HEK293 (cell line): ENCODE results near the gene TOMM40.

Experiments used
- BCL11A ChIP-seq: fragments of 450-650 bp; formaldehyde crosslinking; IDR thresholded peaks from 2 replicates; pipeline ENCODE4 v1.5.1; 2016; ENCODE audit warnings: low read depth, missing biosample characterization, missing genetic modification characterization
- GLI2 ChIP-seq: fragments of 450-650 bp; formaldehyde crosslinking; IDR thresholded peaks from 2 replicates; pipeline ENCODE4; 2017; ENCODE audit warnings: missing biosample characterization, missing genetic modification characterization, low read depth, borderline replicate concordance
- INSM2 ChIP-seq: fragments of 450-650 bp; formaldehyde crosslinking; IDR thresholded peaks from 2 replicates; pipeline ENCODE4 v1.5.1; 2016; ENCODE audit warnings: missing biosample characterization, missing genetic modification characterization
- KLF17 ChIP-seq: fragments of 450-650 bp; formaldehyde crosslinking; IDR thresholded peaks from 2 replicates; pipeline ENCODE4 v1.5.1; 2016; ENCODE audit warnings: missing biosample characterization, missing genetic modification characterization
- KLF7 ChIP-seq: fragments of 450-650 bp; formaldehyde crosslinking; IDR thresholded peaks from 2 replicates; pipeline ENCODE4 v1.5.1; 2016; ENCODE audit warnings: missing biosample characterization, missing genetic modification characterization, borderline replicate concordance
- MZF1 ChIP-seq: fragments of 450-650 bp; formaldehyde crosslinking; IDR thresholded peaks from 2 replicates; pipeline ENCODE4 v1.5.1; 2017; ENCODE audit warnings: missing biosample characterization, missing genetic modification characterization, borderline replicate concordance
- OVOL3 ChIP-seq: fragments of 450-650 bp; formaldehyde crosslinking; IDR thresholded peaks from 2 replicates; pipeline ENCODE4 v1.5.1; 2016; ENCODE audit warnings: missing biosample characterization, missing genetic modification characterization
- SALL2 ChIP-seq: fragments of 450-650 bp; formaldehyde crosslinking; IDR thresholded peaks from 2 replicates; pipeline ENCODE4 v1.5.0; 2017; ENCODE audit warnings: missing biosample characterization, mild to moderate bottlenecking, missing genetic modification characterization, borderline replicate concordance
- SP3 ChIP-seq: fragments of 450-650 bp; formaldehyde crosslinking; IDR thresholded peaks from 2 replicates; pipeline ENCODE4 v1.5.1; 2016; ENCODE audit warnings: missing biosample characterization, missing genetic modification characterization
- YY1 ChIP-seq: fragments of 450-650 bp; formaldehyde crosslinking; IDR thresholded peaks from 2 replicates; pipeline ENCODE4 v1.5.1; 2018; ENCODE audit warnings: missing biosample characterization, missing genetic modification characterization
- ZBTB20 ChIP-seq: fragments of 450-650 bp; formaldehyde crosslinking; IDR thresholded peaks from 2 replicates; pipeline ENCODE4 v1.5.1; 2016; ENCODE audit warnings: missing biosample characterization, missing genetic modification characterization
- ZNF133 ChIP-seq: fragments of 450-650 bp; formaldehyde crosslinking; IDR thresholded peaks from 2 replicates; pipeline ENCODE4 v1.5.1; 2016; ENCODE audit warnings: missing biosample characterization, missing genetic modification characterization
- ZNF155 ChIP-seq: fragments of 450-650 bp; formaldehyde crosslinking; IDR thresholded peaks from 2 replicates; pipeline ENCODE4 v1.5.1; 2016; ENCODE audit warnings: missing biosample characterization, missing genetic modification characterization
- ZNF157 ChIP-seq: fragments of 450-650 bp; formaldehyde crosslinking; IDR thresholded peaks from 2 replicates; pipeline ENCODE4 v1.5.1; 2016; ENCODE audit warnings: missing biosample characterization, missing genetic modification characterization
- ZNF16 ChIP-seq: fragments of 450-650 bp; formaldehyde crosslinking; IDR thresholded peaks from 2 replicates; pipeline ENCODE4 v1.5.1; 2016; ENCODE audit warnings: low read depth, missing biosample characterization, missing genetic modification characterization
- ZNF174 ChIP-seq: fragments of 450-650 bp; formaldehyde crosslinking; IDR thresholded peaks from 2 replicates; pipeline ENCODE4 v1.5.0; 2017; ENCODE audit warnings: missing biosample characterization, mild to moderate bottlenecking, missing genetic modification characterization
- ZNF221 ChIP-seq: fragments of 450-650 bp; formaldehyde crosslinking; IDR thresholded peaks from 2 replicates; pipeline ENCODE4 v1.5.1; 2017; ENCODE audit warnings: missing biosample characterization, missing genetic modification characterization, borderline replicate concordance
- ZNF239 ChIP-seq: fragments of 450-650 bp; formaldehyde crosslinking; IDR thresholded peaks from 2 replicates; pipeline ENCODE4 v1.5.1; 2016; ENCODE audit warnings: missing biosample characterization, missing genetic modification characterization
- ZNF37A ChIP-seq: fragments of 450-650 bp; IDR thresholded peaks from 2 replicates; pipeline ENCODE4 v1.5.1; 2018; ENCODE audit warnings: missing biosample characterization, missing genetic modification characterization
- ZNF391 ChIP-seq: fragments of 450-650 bp; formaldehyde crosslinking; IDR thresholded peaks from 2 replicates; pipeline ENCODE4 v1.5.1; 2016; ENCODE audit warnings: low read depth, missing biosample characterization, missing genetic modification characterization, borderline replicate concordance
- ZNF433 ChIP-seq: fragments of 450-650 bp; formaldehyde crosslinking; IDR thresholded peaks from 2 replicates; pipeline ENCODE4 v1.5.1; 2016; ENCODE audit warnings: missing biosample characterization, missing genetic modification characterization, low read depth
- ZNF488 ChIP-seq: fragments of 450-650 bp; formaldehyde crosslinking; IDR thresholded peaks from 2 replicates; pipeline ENCODE4 v1.5.1; 2016; ENCODE audit warnings: missing biosample characterization, missing genetic modification characterization
- ZNF514 ChIP-seq: fragments of 450-650 bp; formaldehyde crosslinking; IDR thresholded peaks from 2 replicates; pipeline ENCODE4 v1.5.1; 2016; ENCODE audit warnings: missing biosample characterization, missing genetic modification characterization
- ZNF548 ChIP-seq: fragments of 450-650 bp; formaldehyde crosslinking; IDR thresholded peaks from 2 replicates; pipeline ENCODE4 v1.5.1; 2016; ENCODE audit warnings: missing biosample characterization, missing genetic modification characterization
- ZNF558 ChIP-seq: fragments of 450-650 bp; formaldehyde crosslinking; IDR thresholded peaks from 2 replicates; pipeline ENCODE4 v1.5.1; 2016; ENCODE audit warnings: missing biosample characterization, missing genetic modification characterization
- ZNF610 ChIP-seq: fragments of 450-650 bp; formaldehyde crosslinking; IDR thresholded peaks from 2 replicates; pipeline ENCODE4 v1.5.1; 2016; ENCODE audit warnings: missing biosample characterization, missing genetic modification characterization, borderline replicate concordance
- ZNF626 ChIP-seq: fragments of 450-650 bp; sonication (Bioruptor Pico); formaldehyde crosslinking; IDR thresholded peaks from 2 replicates; pipeline ENCODE4 v1.5.1; 2018; ENCODE audit warnings: missing biosample characterization, missing genetic modification characterization, inconsistent platforms
- ZNF791 ChIP-seq: fragments of 450-650 bp; formaldehyde crosslinking; IDR thresholded peaks from 2 replicates; pipeline ENCODE4 v1.5.1; 2016; ENCODE audit warnings: missing biosample characterization, missing genetic modification characterization
- ZNF830 ChIP-seq: fragments of 450-650 bp; IDR thresholded peaks from 2 replicates; pipeline ENCODE4 v1.5.0; 2018; ENCODE audit warnings: missing biosample characterization, missing genetic modification characterization, low read depth, mild to moderate bottlenecking, moderate library complexity
- TF ChIP-seq, protein P1 (sequence below): fragments of 450-650 bp; formaldehyde crosslinking; IDR thresholded peaks from 2 replicates; pipeline ENCODE4 v1.5.1; 2016; ENCODE audit warnings: missing biosample characterization, missing genetic modification characterization
- TF ChIP-seq, protein P2 (sequence below): fragments of 450-650 bp; formaldehyde crosslinking; IDR thresholded peaks from 2 replicates; pipeline ENCODE4 v1.5.1; 2017; ENCODE audit warnings: missing biosample characterization, missing genetic modification characterization

TOMM40 gene

DNA sequence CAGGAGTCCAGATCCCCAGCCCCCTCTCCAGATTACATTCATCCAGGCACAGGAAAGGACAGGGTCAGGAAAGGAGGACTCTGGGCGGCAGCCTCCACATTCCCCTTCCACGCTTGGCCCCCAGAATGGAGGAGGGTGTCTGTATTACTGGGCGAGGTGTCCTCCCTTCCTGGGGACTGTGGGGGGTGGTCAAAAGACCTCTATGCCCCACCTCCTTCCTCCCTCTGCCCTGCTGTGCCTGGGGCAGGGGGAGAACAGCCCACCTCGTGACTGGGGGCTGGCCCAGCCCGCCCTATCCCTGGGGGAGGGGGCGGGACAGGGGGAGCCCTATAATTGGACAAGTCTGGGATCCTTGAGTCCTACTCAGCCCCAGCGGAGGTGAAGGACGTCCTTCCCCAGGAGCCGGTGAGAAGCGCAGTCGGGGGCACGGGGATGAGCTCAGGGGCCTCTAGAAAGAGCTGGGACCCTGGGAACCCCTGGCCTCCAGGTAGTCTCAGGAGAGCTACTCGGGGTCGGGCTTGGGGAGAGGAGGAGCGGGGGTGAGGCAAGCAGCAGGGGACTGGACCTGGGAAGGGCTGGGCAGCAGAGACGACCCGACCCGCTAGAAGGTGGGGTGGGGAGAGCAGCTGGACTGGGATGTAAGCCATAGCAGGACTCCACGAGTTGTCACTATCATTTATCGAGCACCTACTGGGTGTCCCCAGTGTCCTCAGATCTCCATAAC lies 14.5 kb downstream of the TOMM40 start, which contains the start of gene APOE (continued):
- TF ChIP-seq YY1: no peak
- TF ChIP-seq ZNF488 (tag by site-specific recombination): no peak
- no peak for TF ChIP-seq KLF7 (tag by site-specific recombination)
- no peak for TF ChIP-seq INSM2
- TF ChIP-seq SALL2 (tag by site-specific recombination): no peak
- TF ChIP-seq ZNF830 (tag by site-specific recombination): no peak
- TF ChIP-seq ZNF133 (tag by site-specific recombination): no peak
- TF ChIP-seq, protein P1, sequence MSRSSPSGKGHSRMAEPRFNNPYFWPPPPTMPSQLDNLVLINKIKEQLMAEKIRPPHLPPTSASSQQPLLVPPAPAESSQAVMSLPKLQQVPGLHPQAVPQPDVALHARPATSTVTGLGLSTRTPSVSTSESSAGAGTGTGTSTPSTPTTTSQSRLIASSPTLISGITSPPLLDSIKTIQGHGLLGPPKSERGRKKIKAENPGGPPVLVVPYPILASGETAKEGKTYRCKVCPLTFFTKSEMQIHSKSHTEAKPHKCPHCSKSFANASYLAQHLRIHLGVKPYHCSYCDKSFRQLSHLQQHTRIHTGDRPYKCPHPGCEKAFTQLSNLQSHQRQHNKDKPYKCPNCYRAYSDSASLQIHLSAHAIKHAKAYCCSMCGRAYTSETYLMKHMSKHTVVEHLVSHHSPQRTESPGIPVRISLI (tag by site-specific recombination): no peak
- no peak for TF ChIP-seq ZNF391 (tag by site-specific recombination)
- TF ChIP-seq ZNF626 (tag by site-specific recombination): no peak
- no peak for TF ChIP-seq ZNF157
- no peak for TF ChIP-seq ZNF16 (tag by site-specific recombination)
- TF ChIP-seq ZNF558 (tag by site-specific recombination): no peak
- no peak for TF ChIP-seq OVOL3 (tag by site-specific recombination)
- no peak for TF ChIP-seq ZNF548 (tag by site-specific recombination)
- 0 out of 2 replicates have a peak, but pooled peaks have one; percentile 19 for TF ChIP-seq KLF17 (tag by site-specific recombination)
- no peak for TF ChIP-seq ZNF221 (tag by site-specific recombination)
- no peak for TF ChIP-seq GLI2 (tag by site-specific recombination)
- TF ChIP-seq ZNF239: no peak
- TF ChIP-seq ZNF433: no peak
- TF ChIP-seq, protein P2, sequence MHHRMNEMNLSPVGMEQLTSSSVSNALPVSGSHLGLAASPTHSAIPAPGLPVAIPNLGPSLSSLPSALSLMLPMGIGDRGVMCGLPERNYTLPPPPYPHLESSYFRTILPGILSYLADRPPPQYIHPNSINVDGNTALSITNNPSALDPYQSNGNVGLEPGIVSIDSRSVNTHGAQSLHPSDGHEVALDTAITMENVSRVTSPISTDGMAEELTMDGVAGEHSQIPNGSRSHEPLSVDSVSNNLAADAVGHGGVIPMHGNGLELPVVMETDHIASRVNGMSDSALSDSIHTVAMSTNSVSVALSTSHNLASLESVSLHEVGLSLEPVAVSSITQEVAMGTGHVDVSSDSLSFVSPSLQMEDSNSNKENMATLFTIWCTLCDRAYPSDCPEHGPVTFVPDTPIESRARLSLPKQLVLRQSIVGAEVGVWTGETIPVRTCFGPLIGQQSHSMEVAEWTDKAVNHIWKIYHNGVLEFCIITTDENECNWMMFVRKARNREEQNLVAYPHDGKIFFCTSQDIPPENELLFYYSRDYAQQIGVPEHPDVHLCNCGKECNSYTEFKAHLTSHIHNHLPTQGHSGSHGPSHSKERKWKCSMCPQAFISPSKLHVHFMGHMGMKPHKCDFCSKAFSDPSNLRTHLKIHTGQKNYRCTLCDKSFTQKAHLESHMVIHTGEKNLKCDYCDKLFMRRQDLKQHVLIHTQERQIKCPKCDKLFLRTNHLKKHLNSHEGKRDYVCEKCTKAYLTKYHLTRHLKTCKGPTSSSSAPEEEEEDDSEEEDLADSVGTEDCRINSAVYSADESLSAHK (tag by site-specific recombination): no peak
- TF ChIP-seq ZNF791: no peak
- peak; percentile 94 for TF ChIP-seq SP3 (tag by site-specific recombination)
- TF ChIP-seq ZNF155 (tag by site-specific recombination): no peak
- TF ChIP-seq ZBTB20 (tag by site-specific recombination): 0 out of 2 replicates have a peak, but pooled peaks have one; percentile 42
- no peak for TF ChIP-seq BCL11A
- TF ChIP-seq ZNF37A (tag by site-specific recombination): no peak
- no peak for TF ChIP-seq ZNF514 (tag by site-specific recombination)
- TF ChIP-seq MZF1 (tag by site-specific recombination): no peak
- no peak for TF ChIP-seq ZNF610 (tag by site-specific recombination)
- no peak for TF ChIP-seq ZNF174
